Activated naive CD4-positive, alpha-beta T cell (primary cell): Measurements from ENCODE around the gene YJU2.
A peak's percentile ranks its signal among the peaks of the same experiment; 100 is the strongest.
"Not testable (repeated sequence)": the region's sequence is repeated elsewhere in the genome, so short reads cannot be mapped to it uniquely, and the experiment has no call there.

Source experiments
- DNase-seq, 4 experiments: peaks; one replicate each; lab custom pipeline; 2025; lab: John Stamatoyannopoulos, UW

Gene YJU2

DNA sequence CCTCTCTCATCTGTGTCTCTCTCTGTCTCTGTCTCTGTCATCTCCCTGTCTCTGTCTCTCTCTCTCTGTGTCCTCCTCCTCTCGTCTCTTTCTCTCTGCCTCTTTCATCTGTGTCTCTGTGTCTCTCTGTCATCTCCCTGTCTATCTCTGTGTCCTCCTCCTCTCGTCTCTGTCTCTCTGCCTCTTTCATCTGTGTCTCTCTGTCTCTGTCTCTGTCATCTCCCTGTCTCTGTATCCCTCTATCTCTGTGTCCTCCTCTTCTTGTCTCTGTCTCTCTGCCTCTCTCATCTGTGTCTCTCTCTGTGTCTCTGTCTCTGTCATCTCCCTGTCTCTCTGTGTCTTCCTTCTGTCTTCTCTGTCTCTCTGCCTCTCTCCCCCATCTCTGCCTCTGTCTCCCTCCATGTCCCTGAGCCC lies 18.1 kb upstream of the YJU2 start:
- DNase-seq = no peak

DNA sequence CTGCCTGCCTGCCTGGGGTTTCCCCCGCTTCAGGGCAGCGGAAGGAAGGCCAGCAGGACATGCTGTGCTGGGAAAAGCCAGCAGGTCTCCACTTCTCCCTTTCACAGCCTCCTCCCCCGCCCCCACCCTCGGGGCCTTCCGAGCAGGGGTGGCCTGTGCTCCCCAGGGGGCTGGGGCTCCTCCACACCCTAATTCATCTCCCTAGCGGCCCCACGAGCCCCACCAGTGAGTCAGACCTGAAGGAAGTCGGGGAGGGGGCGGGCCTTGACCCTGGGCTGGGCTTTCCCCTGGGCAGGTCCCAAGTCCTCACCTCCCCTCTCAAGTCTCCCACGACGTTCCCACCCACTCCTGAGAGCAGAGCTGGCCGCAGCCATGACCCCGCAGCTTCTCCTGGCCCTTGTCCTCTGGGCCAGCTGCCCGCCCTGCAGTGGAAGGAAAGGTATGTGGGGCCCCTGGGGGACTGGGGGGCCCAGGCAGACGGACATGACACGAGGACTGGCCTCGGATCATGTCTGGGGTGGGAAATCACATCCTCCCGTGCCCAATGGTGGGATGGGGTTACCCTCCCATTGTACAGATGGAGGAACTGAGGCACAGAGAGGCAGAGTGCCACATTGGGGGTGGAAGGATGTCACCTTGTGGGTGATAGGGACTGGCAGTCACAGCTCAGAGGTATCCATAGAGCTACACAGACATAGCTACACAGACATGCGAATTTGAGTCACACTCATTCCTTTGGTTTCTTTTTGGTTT lies 17.5 kb upstream of the YJU2 start, which contains the start of gene EBI3:
Gene EBI3, plus strand, starts transcription at position 345 of the 753 bp plus-strand sequence. Its CDS starts 28 bp downstream, at position 373.
- no peak for DNase-seq

DNA sequence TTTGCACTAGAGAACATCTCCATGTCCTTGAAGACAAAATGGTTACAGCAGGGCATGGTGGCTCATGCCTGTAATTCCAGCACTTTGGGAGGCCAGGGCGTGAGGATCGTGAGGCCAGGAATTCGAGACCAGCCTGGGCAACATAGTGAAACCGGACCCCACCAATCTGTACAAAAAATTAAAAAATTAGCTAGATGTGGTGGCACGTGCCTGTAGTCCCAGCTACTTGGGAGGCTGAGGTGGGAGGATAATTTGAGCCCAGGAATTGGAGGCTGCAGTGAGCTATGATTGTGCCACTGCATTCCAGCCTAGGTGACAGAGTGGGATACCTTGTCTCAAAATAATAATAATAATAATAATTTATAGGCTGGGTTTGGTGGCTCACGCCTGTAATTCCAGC lies 16.6 kb upstream of the YJU2 start:
- DNase-seq = not testable (repeated sequence)

DNA sequence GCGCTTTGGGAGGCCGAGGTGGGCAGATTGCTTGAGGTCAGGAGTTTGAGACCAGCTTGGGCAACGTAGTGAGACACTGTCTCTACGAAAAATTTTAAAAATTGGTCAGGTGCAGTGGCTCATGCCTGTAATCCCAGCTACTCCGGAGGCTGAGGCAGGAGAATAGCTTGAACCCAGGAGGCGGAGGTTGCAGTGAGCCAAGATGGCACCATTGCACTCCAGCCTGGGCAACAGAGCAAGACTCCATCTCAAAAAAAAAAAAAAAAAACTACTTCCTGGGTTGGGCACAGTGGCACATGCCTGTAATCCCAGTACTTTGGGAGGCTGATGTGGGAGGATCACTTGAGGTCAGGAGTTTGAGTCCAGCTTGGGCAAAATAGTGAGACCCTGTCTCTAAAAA lies 15.4 kb upstream of the YJU2 start:
- not testable (repeated sequence) for DNase-seq

GRCh38 chr19:4232139-4232538 lies 14.7 kb upstream of the YJU2 start:
- DNase-seq = not testable (repeated sequence)

GRCh38 chr19:4232614-4233281 lies 14.1 kb upstream of the YJU2 start:
- no peak for DNase-seq

DNA sequence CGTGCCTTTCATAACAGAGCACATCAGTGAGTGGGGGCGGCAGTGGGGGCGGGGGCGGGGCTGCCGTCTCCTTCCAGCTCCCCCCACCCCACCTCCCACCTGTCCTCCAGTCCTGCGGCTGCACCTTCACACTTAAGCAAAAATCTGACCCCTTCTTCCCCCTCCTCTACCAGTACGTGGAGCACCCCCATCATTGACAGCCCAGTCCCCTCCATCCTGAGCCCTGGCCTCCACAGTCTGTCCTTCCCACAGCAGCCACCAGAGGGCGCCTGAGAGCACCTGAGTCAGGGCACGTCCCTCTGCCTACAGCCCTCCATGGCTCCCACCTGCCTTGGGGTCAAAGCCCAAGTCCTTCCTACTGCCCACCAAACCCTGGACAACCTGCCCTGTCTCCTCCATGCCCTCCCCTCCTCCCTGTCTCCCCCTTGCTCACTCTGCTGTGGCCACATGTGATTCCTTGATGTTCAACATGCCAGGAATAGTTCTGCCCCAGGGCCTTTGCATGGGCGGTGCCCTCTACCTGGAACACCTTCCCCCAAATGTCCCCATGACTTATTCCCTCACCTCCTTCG lies 13.5 kb upstream of the YJU2 start:
- peak; percentile 32 to 66 (median 58) for DNase-seq

- DNase-seq = no peak
Measured at GRCh38 chr19:4234142-4234861, 12.6 kb upstream of the YJU2 start.

DNA sequence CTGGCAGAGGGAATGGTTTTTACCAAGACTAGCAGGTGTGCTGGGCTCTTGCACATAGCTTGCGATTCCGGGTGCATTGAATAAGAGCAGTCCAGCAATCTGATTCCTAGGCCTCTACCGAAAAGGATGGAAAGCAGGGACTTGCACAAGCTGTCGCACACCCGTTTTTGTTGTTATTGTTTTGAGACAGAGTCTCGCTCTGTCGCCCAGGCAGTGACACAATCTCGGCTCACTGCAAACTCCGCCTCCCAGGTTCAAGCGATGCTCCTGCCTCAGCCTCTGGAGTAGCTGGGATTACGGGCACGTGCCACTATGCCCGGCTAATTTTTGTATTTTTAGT lies 12.0 kb upstream of the YJU2 start:
- DNase-seq = no peak

- DNase-seq = not testable (repeated sequence)
Measured at GRCh38 chr19:4237510-4237909, 9.4 kb upstream of the YJU2 start.

DNA sequence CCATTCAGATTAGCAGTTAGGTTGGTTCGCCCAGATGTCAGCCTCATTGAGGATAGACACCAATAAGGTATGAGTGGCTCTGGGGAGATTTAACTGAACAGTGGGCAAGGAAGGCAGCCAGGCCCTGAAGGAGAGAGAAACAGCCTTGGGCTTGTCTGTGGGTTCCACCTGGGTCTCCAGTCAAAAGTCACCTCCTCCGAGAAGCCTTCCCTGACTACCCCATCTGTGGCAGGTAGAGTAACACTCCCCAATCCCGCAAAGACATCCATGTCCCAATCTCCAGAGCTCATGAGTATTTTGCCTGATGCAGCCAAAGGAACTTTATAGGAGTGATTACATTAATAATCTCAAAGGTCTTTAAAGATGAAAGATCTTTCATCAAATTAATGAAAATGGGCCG lies 8.0 kb upstream of the YJU2 start:
- no peak for DNase-seq

GRCh38 chr19:4241824-4242430 lies 5.0 kb upstream of the YJU2 start:
- no peak for DNase-seq

GRCh38 chr19:4245938-4246337 lies 942 bp upstream of the YJU2 start:
- not testable (repeated sequence) for DNase-seq

DNA sequence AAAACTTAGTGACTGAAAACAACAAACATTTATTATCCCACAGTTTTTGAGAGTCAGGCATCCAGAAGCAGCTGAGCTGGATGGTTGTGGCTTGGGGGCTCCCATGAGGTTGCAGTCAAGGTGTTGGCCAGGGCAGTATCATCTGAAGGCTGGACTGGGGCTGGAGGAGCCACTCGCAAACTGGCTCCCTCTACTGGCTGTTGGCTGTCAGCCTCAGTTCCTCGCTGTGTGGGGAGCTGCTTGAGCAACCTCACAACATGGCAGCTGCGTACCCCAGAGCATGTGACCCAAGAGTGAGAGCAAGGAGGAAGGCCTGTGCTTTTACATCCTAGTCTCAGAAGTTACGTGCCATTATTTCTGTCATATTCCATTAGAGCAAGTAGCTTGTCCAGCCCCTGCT lies 9.7 kb downstream of the YJU2 start:
- DNase-seq = no peak

- DNase-seq = no peak
Measured at GRCh38 chr19:4257025-4257424, 10.1 kb downstream of the YJU2 start.

GRCh38 chr19:4258181-4258580 lies 11.3 kb downstream of the YJU2 start:
- no peak for DNase-seq

- DNase-seq = no peak
Measured at GRCh38 chr19:4260613-4261191, 13.8 kb downstream of the YJU2 start.

DNA sequence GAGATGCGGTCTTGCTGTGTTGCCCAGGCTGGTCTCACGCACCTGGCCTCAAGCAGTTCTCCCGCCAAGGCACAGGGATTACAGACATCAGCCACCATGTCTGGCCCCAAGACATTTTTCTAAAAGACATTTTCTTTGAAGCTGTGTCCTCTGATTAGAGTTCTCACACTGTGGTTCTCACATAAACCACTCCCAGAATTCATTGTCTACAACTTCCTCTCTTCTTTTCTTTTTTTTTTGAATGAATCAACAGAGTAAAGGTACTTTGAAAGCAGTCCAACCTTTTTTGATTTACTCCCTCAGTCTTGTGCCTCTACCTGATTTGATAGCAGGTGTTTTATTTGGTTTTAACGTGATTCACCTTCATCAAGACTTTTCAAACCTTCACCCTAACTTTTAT lies 17.9 kb downstream of the YJU2 start:
- DNase-seq = no peak

GRCh38 chr19:4266253-4267000 lies 19.5 kb downstream of the YJU2 start:
- no peak for DNase-seq

GRCh38 chr19:4267101-4267900 lies 20.4 kb downstream of the YJU2 start:
- peak; percentile 37 to 65 (median 52) for DNase-seq
